ENCODE data around the gene ATP8B3.

The ATP8B3 gene

GRCh38 chr19:1747285-1748114 lies 64.6 kb downstream of the ATP8B3 start:
- Mint-ChIP-seq H3K36me3 (no peaks in the 10 kb centered on the region), H3K4me3 (peak overlapping the region; percentile 53 to 56), H3K4me1 (peaks cover 17 to 30% of the 10 kb centered on the region in 2 donors), H3K27me3 (peaks cover 50 to 76% of the 10 kb centered on the region in 2 donors), H3K27ac (no peak overlapping the region), H3K9me3 (no peaks in the 10 kb centered on the region)
- ATAC-seq (replicated peaks) (peak; percentile 49 to 54), DNase-seq (no peak)

GRCh38 chr19:1746401-1747284 lies 65.4 kb downstream of the ATP8B3 start:
- Mint-ChIP-seq H3K36me3 (no peaks in the 10 kb centered on the region), H3K4me1 (peaks cover 16 to 22% of the 10 kb centered on the region in 2 donors), H3K4me3 (no peak overlapping the region), H3K9me3 (no peaks in the 10 kb centered on the region), H3K27ac (no peak overlapping the region), H3K27me3 (peaks cover 45 to 75% of the 10 kb centered on the region in 2 donors)
- ATAC-seq (replicated peaks) (peak; percentile 60), DNase-seq (no peak)

- H3K36me3 Mint-ChIP-seq: peaks cover under 1 to 2% of the 10 kb centered on the region in 2 donors
- no peak overlapping the region for H3K4me3 Mint-ChIP-seq
- H3K4me1 Mint-ChIP-seq: peaks cover 13 to 22% of the 10 kb centered on the region in 2 donors
- peaks cover 43 to 68% of the 10 kb centered on the region in 2 donors for H3K27me3 Mint-ChIP-seq
- no peak for ATAC-seq (replicated peaks)
- peak overlapping the region; percentile 25 for H3K27ac Mint-ChIP-seq
- H3K9me3 Mint-ChIP-seq: no peaks in the 10 kb centered on the region
- no peak for DNase-seq
These were observed 66.5 kb downstream of the ATP8B3 start for GRCh38 chr19:1745589-1746031.

GRCh38 chr19:1744822-1745563 lies 67.1 kb downstream of the ATP8B3 start:
- H3K27me3 Mint-ChIP-seq: peaks cover 45 to 68% of the 10 kb centered on the region in 2 donors
- peaks cover 0 to 3% of the 10 kb centered on the region in 2 donors for H3K9me3 Mint-ChIP-seq
- no peak overlapping the region for H3K27ac Mint-ChIP-seq
- no peak for DNase-seq
- no peak for ATAC-seq (replicated peaks)
- H3K4me3 Mint-ChIP-seq: no peak overlapping the region
- peaks cover 4% of the 10 kb centered on the region in 2 donors for H3K36me3 Mint-ChIP-seq
- H3K4me1 Mint-ChIP-seq: peaks cover 10 to 17% of the 10 kb centered on the region in 2 donors

GRCh38 chr19:1744133-1744665 lies 67.9 kb downstream of the ATP8B3 start:
- DNase-seq (no peak), ATAC-seq (replicated peaks) (no peak)
- Mint-ChIP-seq H3K27me3 (peaks cover 48 to 72% of the 10 kb centered on the region in 2 donors), H3K4me3 (no peak overlapping the region), H3K4me1 (peaks cover 9 to 15% of the 10 kb centered on the region in 2 donors), H3K27ac (no peak overlapping the region), H3K9me3 (peaks cover 0 to 3% of the 10 kb centered on the region in 2 donors), H3K36me3 (peaks cover 4% of the 10 kb centered on the region in 2 donors)

- Mint-ChIP-seq H3K27me3 (peaks cover 52 to 77% of the 10 kb centered on the region in 2 donors), H3K9me3 (peaks cover 0 to 3% of the 10 kb centered on the region in 2 donors), H3K27ac (no peak overlapping the region), H3K36me3 (peaks cover 4% of the 10 kb centered on the region in 2 donors), H3K4me3 (no peak overlapping the region), H3K4me1 (peaks cover 9% of the 10 kb centered on the region in 2 donors)
- no peak for DNase-seq
- no peak for ATAC-seq (replicated peaks)
These were observed 68.9 kb downstream of the ATP8B3 start for GRCh38 chr19:1742989-1743696.

- Mint-ChIP-seq H3K36me3 (peaks cover 4% of the 10 kb centered on the region in 2 donors), H3K4me3 (no peak overlapping the region), H3K9me3 (peaks cover 0 to 3% of the 10 kb centered on the region in 2 donors), H3K4me1 (no peaks in the 10 kb centered on the region), H3K27ac (no peak overlapping the region), H3K27me3 (peaks cover 56 to 82% of the 10 kb centered on the region in 2 donors)
- DNase-seq (no peak), ATAC-seq (replicated peaks) (no peak)
These were observed 72.0 kb downstream of the ATP8B3 start for GRCh38 chr19:1739960-1740629.

GRCh38 chr19:1736927-1737326 lies 75.1 kb downstream of the ATP8B3 start:
- no peak overlapping the region for H3K4me3 Mint-ChIP-seq
- no peaks in the 10 kb centered on the region for H3K4me1 Mint-ChIP-seq
- peaks cover 0 to 3% of the 10 kb centered on the region in 2 donors for H3K9me3 Mint-ChIP-seq
- H3K36me3 Mint-ChIP-seq: peaks cover 4% of the 10 kb centered on the region in 2 donors
- H3K27me3 Mint-ChIP-seq: peaks cover 67 to 73% of the 10 kb centered on the region in 2 donors
- no peak overlapping the region for H3K27ac Mint-ChIP-seq
- ATAC-seq (replicated peaks): no peak
- no peak for DNase-seq

- Mint-ChIP-seq H3K9me3 (peaks cover 0 to 3% of the 10 kb centered on the region in 2 donors), H3K4me1 (no peaks in the 10 kb centered on the region), H3K36me3 (peaks cover 4% of the 10 kb centered on the region in 2 donors), H3K4me3 (no peak overlapping the region), H3K27me3 (peaks cover 62 to 74% of the 10 kb centered on the region in 2 donors), H3K27ac (no peak overlapping the region)
- ATAC-seq (replicated peaks) (no peak), DNase-seq (no peak)
These were observed 75.8 kb downstream of the ATP8B3 start for GRCh38 chr19:1736280-1736679.

GRCh38 chr19:1734321-1734966 lies 77.6 kb downstream of the ATP8B3 start:
- Mint-ChIP-seq H3K36me3 (no peaks in the 10 kb centered on the region), H3K9me3 (no peaks in the 10 kb centered on the region), H3K27me3 (peaks cover 53 to 72% of the 10 kb centered on the region in 2 donors), H3K27ac (no peak overlapping the region), H3K4me3 (no peak overlapping the region), H3K4me1 (no peaks in the 10 kb centered on the region)
- no peak for ATAC-seq (replicated peaks)
- DNase-seq: no peak

All from stimulated activated naive B cell treated with anti-CD40 and anti-IgM and Interleukin-4, amounts not matched to agents 10 μg/mL and 1 μg/mL and 100 μg/mL, for 72 hours (primary cell).